ENCODE data around the gene ATG2A.

The ATG2A gene

DNA sequence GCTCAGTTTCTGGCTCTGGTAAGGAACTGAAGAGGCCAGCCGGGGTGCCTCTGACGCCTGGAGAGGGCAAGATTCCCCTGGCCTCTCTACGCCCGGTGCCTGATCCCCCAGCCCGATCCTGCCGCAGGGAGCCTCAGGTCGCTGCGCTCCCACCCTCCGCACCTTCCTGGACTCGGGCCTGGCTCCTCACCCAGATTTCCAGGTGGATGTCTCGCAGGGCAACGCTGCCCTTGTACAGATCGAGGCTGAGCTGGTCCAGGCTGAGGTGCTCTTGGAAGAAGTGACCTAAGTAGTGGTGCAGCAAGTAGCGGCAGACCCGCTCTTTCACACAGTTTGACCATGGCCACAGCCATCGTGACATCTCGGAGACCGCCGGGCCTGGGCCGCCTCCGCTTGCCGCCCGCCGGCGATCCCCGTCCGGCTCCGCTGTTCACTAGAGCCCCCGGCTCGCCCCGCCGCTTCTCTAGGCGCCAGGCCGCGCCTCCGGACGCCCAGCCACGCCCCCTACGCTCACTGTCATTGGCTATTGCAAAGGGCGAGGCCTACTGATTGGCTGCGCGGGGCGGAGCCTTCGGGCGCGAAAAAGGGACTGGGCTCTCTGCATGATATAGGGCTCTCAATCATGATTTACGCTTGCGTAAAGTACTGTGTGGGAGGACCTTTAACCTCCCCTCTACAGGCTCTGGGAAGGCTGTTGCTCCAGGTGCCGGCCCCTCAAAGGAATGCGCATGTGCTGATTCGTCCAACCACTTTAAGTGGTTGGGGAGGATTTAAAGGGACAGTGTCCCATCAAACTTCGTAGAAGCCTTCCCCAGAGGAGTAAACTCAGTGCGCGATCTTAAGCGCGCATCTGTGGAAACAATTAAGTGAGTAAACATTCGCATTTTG is at the start of gene ATG2A:
TSS of gene ATG2A (minus strand) at position 435 of the 888 bp plus-strand sequence. CDS start at position 361, 74 bp downstream.
- DNase-seq, result peak; percentile 97

DNA sequence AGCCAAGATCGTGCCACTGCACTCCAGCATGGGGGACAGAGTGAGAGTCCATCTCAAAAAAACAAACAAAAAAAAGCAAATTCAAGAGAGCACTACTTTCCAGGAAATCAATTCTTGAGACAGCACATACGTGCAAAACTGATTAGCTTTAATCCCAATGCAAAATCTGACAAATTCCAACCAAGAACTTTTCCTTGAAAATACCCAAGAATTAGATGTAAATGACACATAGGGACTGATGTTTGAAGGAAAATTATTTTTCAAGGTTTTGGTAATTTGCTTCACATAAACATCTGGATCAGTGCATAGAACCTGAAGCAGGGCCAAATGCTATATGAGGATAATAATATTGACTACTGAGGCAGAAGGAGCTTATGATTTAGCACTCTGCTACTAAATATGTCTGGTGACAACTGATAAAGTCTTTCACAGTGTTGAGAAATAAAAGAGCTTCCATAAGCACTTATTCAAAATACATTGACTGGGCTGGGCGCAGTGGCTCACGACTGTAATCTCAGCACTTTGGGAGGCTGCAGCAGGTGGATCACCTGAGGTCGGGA is 46.1 kb upstream of the ATG2A start:
- DNase-seq, result no peak

DNA sequence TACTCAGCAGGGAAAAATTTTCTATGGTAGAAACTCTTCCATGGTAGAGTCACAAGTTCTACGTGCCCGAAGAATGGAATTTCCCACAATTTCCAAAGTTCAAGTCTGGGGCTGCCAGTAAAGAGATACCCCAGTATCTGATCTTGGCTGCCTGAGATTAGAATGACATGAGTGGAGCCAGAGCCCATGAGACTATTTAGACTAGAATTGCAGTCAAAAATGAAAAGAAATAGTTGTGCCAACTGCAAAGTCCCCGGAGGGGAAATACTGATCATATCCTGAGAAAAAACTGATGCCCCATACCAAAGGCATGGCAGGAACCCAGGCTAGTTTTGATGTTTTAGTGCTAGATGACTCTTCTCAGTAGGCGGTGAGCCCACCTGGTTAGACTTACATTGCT is 43.7 kb upstream of the ATG2A start:
- no peak for DNase-seq

DNA sequence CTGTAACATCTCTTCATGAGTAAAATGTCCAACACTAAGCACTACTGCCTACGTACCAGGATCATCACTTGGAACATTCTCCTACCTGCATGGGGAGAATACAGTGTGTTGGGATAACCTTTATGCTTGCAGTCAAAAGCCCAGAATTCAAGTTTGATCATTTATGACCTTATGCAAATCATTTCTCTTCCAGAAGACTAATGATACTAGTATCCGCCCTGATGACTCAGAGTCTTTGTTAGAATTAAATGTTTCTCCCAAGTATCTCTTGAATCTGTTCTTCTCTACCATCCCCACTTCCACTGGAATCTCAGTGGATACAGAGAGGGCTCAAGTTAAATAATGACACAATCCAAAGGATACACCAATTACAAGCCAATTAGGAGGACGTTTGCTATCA is 42.5 kb upstream of the ATG2A start:
- no peak for DNase-seq

DNA sequence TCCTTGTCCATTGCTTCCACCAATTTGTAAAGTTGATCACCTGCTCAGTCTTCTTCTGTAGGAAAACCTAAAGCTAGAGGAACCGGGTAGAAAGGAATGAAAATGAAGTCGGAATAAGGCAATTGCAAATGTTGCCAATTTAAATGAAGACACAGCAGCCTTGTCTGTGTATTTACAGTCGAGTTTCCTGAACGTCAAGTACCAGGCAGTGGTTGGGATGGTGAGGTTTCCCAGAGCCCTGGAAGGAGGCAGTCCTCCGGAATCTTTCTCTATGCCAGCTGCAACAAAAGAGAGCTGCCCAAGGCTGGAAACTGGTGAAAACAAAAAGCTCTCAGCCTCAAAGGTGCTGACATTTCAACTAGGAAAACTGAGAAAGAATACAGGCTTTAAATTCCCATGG is 37.2 kb upstream of the ATG2A start:
- DNase-seq, result no peak

DNA sequence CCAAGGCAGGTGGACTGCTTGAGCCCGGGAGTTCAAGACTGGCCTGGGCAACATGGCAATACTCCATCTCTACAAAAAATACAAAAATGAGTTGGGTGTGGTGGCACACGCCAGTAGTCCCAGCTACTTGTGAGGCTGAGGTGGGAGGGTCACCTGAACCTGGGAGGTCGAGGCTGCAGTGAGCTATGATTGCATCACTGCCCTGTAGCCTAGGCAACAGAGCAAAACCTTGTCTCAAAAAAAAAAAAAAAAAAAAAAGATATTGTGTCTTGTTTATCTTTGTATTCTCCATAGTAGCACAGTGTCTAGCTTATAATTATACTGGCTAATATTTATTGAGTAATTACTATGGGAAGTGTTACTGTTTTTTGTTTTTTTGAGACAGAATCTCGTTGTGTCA is 34.5 kb upstream of the ATG2A start:
- DNase-seq, result no peak

DNA sequence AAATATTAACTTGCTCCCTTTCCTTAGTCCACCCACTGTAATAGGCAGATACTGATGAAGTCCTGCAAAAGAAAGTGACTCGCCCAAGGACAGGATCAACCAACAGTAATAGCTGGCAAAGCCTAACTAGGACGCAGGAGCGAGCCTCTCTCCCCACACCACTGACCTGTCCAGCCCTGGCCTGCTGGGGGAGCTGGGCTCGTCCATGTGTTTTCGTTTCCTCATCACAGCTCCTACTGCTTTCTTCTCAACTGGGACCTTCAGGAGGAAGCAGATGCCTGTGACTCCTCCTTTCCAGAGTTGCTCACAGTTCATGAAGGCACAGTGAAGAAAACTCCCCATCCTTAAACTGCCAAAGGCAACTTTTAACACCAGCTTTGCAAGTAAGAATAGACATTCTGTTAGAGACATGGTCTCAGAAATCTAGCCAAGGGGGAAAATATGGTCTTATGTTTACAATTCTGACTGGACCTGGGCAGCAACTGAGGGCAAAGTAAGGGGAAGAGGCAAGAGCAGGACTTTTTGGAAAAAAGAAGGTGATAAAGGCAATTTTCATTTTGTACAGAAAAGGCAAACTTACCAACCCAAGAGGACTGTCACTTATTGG is 30.3 kb upstream of the ATG2A start:
- no peak for DNase-seq

DNA sequence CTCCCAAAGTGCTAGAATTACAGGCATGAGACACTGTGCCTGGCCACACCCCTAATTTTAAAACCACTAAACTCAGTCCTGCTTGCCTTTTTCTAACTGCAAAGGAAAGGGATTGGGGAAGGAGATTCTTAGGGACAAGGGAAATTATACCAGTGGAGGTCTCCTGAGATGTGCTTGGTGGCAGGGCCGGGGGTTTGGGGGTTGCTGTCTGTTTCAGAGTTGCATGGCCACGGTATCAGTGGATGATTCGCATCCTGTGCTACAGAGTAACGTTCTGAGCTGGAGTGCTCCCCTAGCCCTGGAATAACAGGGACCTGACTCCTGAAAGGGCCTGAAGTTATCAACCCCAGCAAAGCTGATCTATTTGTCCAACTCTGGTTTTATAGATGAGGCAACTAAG is 19.5 kb upstream of the ATG2A start:
- no peak for DNase-seq

DNA sequence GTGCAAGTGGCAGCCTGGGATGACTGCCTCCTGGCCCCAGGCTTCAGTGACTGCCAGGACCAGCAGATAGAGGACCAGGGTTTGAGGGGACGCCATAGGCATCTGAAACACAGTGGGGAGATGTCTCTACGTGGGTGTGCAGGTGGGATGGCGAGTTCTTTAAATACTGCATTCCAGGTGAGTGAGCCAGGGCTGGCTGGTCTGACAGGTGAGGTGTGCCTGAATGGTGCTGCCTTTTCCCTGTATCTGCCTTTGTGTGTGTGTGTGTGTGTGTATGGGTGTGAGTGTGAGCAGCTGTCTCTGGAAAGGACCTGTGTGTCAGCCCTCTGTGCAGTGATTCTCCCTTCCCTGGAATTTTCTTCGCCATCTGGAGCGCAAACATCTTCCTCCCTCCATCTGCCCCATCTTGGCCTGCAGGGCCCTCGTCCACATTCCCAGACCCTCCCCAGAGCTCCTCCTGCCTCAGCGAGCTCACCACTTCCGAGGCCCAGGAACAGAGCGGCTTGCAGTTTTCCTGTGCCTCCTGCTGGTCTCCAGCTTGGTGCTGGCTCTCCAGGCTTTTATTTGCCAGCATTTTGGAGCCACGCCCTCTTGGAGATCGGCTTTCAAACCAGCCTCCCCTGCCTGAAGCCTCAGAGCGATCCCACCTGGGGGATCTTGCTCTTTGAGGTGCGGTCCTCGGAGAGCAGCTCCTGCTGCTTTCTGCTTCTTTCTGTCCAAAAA is 18.5 kb upstream of the ATG2A start, which contains the start of gene GPHA2:
TSS of gene GPHA2 (minus strand) at position 535 of the 723 bp plus-strand sequence. CDS start at position 102, 433 bp downstream.
- DNase-seq, result no peak

DNA sequence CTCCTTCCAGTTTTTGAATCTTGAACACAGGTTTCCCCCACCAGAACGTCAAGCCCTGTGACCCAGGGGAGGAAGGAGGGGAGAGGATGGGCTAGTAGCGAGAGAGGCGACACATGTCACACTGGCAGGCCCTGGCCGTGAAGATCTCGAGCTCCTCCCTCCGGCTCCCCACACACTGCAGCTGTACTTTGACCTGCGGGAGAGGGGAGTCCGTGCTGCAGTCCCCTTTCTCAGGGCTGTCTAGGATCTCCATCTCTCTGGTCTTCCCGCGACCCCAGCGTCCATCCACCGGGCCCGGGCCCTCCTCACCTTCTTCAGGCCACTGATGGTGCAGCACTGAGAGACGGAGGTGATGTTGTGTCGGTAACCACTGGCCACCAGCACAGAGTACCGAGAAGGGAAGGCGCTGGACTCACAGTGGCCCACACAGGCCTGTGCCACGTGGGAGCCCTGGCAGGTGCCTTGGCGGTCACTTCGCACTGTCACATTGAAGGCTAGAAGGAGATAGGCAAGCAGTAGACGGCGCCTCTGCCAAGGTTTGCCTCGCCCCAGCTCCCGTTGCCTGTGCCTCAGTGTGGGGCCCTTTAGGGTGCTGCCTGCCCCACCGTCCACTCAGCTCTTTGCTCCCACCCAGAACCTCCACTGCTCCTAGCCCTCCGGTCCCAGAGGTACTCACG is 17.8 kb upstream of the ATG2A start:
- DNase-seq, result no peak

DNA sequence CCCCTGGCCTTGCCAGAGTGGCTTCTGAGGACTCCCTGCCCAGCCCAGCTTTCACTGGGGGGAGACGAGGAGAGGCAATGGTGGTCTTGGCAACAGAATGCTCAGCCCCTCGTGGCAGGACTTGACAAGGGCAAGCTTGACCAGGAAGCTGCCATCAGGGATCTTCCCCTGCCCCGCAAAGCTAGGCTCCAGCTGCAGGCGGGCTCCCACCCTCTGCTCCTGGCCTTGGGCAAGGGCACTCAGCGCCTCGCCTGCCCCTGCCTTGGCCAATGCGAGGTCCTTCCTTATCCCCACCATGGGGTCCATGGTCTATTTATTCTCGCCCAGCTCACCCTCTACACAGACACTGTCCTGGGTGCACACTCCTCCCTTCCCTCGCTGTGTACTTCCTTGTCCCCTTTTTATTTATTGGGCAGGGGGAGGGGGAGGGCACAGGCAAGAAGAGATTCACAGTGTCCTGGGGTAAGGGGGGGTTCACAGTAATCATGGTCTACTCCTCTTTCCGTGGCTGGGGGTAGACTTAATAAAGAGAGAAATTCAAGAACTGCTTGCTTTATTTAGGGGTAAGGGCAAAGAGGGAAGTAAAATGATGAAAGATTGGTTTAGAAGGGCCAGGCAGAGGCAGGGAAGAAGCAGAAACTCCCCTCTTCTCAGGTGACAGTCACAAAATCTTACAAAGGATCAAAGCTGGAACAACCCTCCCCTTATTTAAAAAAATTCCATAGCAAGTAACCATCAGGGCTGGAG is 17.1 kb upstream of the ATG2A start:
- no peak for DNase-seq

DNA sequence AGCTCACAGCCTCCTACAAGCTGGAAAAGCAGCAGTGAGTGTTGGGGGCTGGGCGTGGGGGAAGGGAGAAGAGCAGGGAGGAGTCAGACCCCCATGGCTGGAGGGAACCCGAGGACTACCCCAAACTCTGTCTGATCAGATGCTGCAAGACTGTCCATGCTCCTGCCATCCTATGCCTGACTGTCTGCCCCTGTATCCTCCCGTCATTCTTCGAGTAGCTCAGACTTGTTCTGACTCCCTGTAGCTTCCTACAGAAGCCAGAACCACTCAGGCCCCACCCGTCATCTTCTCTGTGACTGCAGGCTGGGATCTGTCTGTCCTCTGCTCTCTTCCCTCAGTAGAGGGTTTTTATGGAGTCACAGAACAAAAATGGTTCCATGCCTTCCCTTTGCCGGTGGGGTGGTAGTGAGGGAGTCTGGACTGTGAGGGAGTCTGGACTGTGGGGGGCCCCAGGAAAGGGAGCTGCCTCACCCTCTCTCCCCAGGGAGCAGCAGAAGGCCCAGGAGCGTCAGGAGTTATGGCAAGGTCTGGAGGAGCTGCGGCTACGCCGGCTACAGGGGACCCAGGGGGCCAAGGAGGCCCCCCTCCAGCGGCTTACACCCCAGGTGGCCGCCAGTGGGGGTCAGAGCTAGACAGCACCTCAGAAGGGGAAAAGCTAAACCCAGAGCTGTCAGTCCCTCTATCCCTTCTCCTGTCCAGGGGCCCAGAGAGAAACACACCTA is 16.4 kb upstream of the ATG2A start:
- no peak for DNase-seq

DNA sequence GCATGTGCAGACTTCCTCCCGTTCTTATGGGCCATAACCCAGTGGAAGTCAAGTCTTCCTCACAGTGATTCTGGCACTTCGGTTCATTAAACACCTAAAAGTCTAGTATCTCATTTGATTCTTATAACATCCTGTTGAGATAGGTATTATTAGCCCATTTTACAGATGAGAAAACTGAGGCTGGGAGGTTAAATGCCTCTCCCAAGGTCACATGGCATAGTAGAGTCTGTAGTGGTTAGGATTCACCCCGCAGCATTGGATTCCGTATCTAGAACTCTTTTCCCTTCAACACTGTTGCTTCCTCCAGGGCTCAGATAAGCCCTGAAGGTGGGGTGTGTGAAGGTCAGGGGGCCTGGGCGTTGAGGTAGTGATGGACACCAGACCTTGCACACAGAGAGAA is 15.3 kb upstream of the ATG2A start:
- no peak for DNase-seq

DNA sequence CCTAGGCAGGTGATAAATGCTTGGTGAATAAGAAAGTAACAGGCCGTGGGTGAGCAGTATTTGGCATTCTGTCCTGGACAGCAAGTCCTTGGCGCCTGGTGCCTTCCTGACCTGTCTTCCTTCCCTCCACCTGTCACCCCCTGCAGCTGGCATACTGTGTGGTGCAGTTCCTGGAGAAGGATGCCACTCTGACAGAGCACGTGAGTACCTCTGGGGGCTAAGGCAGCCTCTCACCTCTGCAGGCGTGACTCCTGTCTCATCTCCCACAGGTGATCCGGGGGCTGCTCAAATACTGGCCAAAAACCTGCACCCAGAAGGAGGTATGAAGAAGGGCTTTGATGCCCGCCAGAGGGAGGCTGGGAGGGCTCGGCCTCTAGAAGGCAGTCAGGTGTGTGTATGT is 14.3 kb upstream of the ATG2A start:
- DNase-seq, result no peak

DNA sequence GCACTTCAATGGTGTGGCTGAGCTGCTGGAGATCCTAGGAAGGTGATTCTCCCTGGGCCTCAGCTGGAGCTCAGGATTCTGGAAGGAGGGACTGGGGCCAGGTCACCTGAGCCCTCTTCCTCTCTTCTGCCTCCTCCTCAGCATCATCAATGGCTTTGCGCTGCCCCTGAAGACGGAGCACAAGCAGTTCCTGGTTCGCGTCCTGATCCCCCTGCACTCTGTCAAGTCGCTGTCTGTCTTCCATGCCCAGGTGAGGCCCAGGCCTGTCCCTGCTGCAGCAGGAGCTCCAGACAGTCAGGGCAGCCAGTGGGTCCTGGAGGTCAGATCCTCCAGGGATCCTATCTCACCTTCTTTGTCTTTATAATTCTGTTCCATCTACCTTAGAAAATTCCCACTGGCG is 13.3 kb upstream of the ATG2A start:
- no peak for DNase-seq

DNA sequence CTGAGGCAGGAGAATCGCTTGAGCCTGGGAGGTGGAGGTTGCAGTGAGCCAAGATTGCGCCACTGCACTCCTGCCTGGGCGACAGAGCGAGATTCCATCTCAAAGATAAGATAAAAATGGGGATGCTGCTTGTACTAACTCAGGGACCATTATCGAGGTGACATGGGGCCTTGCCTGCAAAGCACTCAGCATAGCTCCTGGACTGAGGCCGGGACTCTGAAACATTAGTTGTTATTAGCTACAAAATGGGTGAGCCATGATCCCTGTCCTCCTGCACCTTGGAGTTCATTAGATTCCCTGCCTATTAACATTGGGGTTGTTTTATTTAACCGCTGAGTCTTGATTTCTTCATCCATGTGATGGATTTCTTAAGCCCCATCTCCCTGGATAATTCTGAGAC is 12.6 kb upstream of the ATG2A start:
- DNase-seq, result no peak

DNA sequence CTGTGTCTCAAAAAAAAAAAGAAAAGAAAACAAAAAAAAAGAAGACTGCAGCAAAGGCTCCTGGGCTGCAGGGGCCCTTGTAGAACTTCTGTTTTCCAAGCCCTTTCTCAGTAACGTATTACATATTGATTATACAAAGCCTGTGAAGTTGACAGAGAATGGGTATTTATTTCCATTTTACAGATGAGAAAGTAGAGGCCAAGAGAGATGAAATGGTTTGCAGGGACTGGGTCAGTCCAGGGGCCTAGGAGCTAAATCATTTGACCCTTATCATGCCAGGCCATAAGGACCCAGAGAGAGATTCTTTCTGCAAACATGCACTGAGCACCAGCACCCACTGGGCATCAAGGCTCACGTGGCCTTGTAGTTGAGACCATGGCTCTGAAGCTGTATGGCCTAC is 11.9 kb upstream of the ATG2A start:
- DNase-seq, result no peak

DNA sequence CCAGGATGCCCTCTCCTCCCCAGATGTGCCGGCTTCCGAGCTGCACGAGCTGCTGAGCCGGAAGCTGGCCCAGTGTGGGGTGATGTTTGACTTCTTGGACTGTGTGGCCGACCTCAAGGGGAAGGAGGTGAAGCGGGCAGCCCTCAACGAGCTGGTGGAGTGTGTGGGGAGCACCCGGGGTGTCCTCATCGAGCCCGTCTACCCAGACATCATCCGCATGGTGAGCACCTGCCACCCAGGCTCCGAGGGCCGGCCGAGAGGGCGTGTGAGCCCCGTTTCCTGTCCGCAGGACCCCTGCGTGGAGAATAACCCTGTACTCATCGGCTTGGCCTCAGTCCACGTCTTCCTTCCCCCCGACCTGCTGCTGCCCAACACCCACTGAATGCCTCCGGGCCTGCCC is 9.7 kb upstream of the ATG2A start:
- DNase-seq, result no peak

DNA sequence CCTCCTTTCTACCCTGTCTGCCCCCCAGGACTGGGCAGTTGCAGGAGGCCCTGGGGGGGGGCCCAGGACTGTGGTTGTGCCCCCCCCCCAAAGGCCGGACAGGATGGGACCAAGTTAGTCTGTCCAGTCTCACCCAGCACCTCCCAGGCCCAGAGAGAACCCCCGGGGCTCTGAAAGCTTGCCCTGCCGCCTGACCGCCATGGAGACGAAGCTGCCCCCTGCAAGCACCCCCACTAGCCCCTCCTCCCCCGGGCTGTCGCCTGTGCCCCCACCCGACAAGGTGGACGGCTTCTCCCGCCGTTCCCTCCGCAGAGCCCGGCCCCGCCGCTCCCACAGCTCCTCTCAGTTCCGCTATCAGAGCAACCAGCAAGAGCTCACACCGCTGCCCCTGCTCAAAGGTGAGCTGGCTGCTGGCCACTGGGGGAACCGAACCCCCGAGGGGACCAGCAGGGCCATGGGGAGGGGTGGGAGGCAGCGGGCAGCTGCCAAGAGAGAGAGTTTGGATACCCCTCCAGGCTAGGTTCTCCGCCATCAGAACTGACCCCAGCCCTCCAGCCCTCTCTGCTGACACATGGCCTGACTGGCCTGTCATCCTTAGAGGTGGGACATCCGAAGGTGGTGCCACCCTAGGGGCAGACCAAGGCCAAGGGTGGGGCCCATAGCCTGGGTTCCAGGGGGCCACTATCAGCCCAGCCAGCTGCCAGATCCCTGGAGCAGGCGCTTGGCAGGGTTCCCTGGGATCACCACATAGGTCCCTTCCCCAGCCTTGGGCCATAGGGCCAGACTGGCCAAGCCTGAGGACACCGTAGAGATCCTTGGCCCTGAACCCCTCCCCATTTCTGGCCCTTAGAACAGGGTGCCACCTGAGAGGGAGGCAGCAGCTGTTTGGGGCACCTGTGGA is 8.8 kb upstream of the ATG2A start:
- DNase-seq, result no peak

DNA sequence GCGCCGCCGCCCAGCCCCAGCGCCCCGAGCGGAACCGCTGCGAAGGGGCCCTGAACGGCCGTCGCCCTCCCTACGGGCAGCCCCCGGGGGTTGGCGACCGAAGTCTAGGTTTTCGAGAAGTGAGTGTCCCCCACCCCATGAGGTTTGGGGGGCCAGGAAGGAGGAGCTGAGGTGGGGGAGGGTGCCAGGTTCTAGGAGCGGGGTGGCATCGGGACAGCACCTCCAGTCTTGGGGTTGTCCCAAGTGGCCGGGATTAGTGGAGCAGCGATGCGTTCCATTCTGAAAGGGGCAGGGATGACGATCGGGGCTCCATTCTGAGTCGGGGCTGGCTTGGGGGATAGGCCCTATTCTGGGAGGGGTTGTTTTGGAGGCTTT is 7.9 kb upstream of the ATG2A start:
- DNase-seq, result no peak

Data from amniotic stem cell (primary cell).